MG63 (cell line): ENCODE measurements around the gene RAPGEF2. TPM values are rescaled to one million over a fixed set of nuclear protein-coding genes. Genes with fewer than 3 reads are reported as not detected.

Experiments
- DNase-seq: peaks from one replicate; pipeline ENCODE4 v3.0.0-alpha.2; 2020
- H3K27me3 ChIP-seq: fragments of 250-450 bp; sonication (Bioruptor Pico); 2 replicates; pipeline ENCODE4 v1.5.1; 2020; ENCODE audit warnings: mild to moderate bottlenecking, moderate library complexity
- H3K36me3 ChIP-seq: fragments of 250-450 bp; sonication (Bioruptor Pico); 2 replicates; pipeline ENCODE4 v1.5.1; 2020; ENCODE audit warnings: mild to moderate bottlenecking, moderate library complexity
- H3K4me3 ChIP-seq: fragments of 250-450 bp; sonication (Bioruptor Pico); 2 replicates; pipeline ENCODE4 v1.5.1; 2020; ENCODE audit warnings: mild to moderate bottlenecking, moderate library complexity
- H3K9me3 ChIP-seq: fragments of 250-450 bp; sonication (Bioruptor Pico); 2 replicates; pipeline ENCODE4 v1.5.1; 2020; ENCODE audit warnings: mild to moderate bottlenecking, moderate library complexity
- total RNA-seq: library from RNA; depleted of rRNA; stranded (reverse); fragments of >200 nt; shearing (Covaris generic); gene quantifications from 2 replicates; pipeline ENCODE4 v1.2.3, GENCODE V29; 2014; ENCODE audit warnings: low replicate concordance

RAPGEF2 gene
- total RNA-seq, 1 experiment from 2014 or later, result 13.8 TPM

DNA sequence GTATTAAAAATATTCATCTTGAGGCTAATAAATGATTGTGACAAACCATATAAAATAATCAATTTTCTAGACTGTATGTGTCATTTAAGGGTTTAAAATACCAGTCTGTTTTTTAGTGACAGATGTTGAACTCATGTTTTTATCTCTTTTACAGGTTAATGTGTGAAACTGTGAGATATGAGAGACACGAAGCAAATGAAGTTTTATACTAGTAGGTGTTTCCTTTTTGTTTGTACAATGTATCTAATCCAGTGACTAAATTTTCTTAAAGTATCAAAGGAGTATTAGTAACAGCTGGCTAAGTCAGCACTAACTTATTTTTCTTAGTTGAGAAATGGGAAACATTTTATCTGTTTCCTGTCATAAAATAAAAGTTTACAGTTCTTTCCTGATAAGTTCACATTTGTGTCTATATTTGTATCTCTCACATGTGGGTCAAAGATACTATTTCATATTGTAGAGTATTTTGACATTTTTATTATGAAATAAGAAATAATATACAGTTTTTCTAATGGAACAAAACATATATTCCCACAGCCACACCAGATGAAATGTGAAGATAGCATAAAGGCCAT is 90.3 kb downstream of the RAPGEF2 start:
- H3K4me3 ChIP-seq, result no peak overlapping the region
- H3K36me3 ChIP-seq, result no peaks in the 10 kb centered on the region
- H3K27me3 ChIP-seq, result no peaks in the 10 kb centered on the region
- H3K9me3 ChIP-seq, result no peaks in the 10 kb centered on the region
- DNase-seq, result no peak

DNA sequence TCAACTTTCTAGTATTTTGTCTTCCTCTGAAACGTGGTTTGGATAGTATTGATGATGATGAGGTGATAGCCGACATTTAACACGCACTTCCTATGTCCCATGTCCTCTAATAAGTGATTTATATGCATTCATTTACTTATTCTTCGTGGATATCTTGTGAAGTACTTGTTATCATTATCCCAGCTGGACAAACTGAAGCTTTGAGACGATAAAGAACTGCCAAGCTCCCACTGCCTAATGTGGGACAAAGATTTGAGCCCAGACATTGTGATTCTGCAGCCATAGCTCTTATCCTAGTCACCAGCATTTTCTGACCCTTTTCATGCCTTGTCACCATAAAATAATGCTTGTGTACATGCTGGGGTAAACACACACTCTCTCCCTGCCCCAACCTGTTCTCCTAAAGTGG is 92.5 kb downstream of the RAPGEF2 start:
- H3K36me3 ChIP-seq, result no peaks in the 10 kb centered on the region
- no peak for DNase-seq
- H3K27me3 ChIP-seq, result no peaks in the 10 kb centered on the region
- H3K4me3 ChIP-seq, result no peak overlapping the region
- no peaks in the 10 kb centered on the region for H3K9me3 ChIP-seq

DNA sequence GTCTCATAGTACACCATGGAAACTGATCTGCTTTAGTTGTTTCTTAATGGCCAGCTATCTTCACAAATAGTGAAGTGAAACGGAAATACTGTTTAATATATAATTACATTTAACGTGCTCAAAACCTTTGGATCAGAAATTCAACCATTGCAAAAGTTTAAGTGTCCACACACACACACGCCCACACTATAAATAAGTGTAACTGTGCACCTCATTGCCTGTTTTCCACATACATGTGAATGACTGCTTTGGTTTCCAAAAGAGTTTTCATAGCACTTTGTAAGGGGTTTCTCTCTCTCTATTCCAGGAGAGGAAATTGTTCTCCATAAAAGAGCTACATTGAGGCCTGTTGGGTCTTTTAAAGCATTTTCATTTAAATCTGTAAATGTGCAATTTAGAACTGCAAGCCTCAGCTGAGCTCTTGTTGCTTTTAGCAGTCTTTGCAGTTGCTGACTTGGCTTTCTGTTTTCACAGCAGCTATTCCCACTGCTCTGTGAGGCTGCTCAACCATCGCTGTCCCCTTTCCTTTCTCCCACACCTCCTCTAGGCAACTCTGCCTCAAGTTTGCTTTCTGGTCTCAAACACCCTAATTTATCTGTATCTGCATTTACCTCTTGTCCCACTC is 94.5 kb downstream of the RAPGEF2 start:
- no peak for DNase-seq
- H3K9me3 ChIP-seq, result no peaks in the 10 kb centered on the region
- H3K36me3 ChIP-seq, result no peaks in the 10 kb centered on the region
- no peak overlapping the region for H3K4me3 ChIP-seq
- H3K27me3 ChIP-seq, result no peaks in the 10 kb centered on the region

DNA sequence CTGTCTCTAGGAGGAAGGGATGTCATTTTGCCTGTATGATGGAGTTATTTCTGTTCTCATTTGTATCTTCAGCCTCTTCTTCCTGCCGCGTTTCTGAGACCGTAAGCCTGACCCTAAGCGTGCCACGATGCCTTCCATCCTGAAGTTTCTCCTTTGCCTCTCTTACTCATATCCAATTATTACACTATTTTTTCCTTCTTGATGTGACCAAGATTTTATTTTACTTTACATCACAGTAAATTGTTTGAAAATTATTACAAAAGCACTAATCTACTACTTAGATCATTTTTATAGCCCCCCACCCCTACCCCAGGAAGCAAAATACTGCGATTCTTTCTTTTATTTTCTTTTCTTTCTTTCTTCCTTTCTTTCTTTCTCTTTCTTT is 95.0 kb downstream of the RAPGEF2 start:
- Histone ChIP-seq H3K36me3 (no peaks in the 10 kb centered on the region), H3K9me3 (no peaks in the 10 kb centered on the region), H3K4me3 (no peak overlapping the region), H3K27me3 (no peaks in the 10 kb centered on the region)
- DNase-seq, result no peak

DNA sequence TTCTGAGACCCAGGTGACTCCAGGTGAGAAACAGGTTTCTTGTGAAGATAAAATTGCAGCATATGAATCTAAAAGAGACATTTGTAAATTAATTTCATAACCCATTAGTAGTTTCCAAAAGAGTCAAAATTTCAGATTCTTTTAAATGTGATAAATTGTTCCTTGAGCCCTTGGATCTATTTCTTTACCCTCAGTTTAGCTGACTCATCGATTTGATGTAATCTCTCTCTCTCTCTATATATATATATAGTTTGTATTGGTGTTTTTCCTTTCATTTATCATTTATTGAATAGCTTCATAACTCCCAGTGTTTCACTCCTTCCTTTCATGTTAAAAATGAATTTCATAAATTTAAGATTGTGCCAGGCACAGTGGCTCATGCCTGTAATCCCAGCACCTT is 96.9 kb downstream of the RAPGEF2 start:
- Histone ChIP-seq H3K27me3 (no peaks in the 10 kb centered on the region), H3K36me3 (no peaks in the 10 kb centered on the region), H3K4me3 (no peak overlapping the region), H3K9me3 (no peaks in the 10 kb centered on the region)
- DNase-seq, result no peak

DNA sequence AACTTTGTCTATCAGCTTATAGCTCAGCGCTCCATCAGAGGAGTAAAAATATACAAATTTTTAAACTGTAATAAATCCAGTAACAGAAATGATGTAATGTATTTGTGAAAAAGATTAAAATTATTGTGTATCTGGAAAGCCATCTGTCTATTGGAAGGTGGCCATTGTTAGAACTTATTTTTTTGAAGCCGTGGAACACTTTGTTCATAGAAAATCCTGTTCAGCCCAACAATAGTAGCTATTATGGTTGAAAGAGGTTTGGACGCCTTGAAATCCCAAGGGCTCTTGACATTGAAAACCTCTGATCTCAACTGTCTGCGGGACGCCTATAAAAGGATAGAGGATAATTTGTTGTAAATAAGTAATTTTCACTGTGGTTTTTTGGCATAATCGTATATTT is 98.3 kb downstream of the RAPGEF2 start:
- Histone ChIP-seq H3K27me3 (no peaks in the 10 kb centered on the region), H3K36me3 (no peaks in the 10 kb centered on the region), H3K4me3 (no peak overlapping the region)

DNA sequence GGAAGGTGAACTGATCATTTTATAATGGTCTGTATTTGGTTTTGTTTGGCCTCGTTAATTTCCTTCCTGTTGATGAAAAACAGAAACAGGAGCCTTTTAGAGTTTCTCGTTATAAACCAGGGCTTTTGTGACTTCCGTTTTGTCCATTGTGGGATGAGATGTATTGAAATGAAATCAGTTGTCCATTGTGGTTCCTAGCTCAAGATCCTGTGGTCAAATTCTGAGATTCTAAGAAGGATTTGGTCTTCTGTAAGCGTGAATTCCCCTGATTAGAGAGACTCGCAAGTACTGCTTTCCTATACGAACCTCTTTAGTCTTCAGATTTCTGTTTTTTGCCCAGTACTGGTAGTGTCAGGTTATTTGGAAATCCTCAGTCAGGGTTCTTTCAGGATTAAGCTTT is 101.7 kb downstream of the RAPGEF2 start:
- no peak for DNase-seq
- H3K27me3 ChIP-seq, result no peaks in the 10 kb centered on the region
- H3K9me3 ChIP-seq, result no peaks in the 10 kb centered on the region
- H3K4me3 ChIP-seq, result no peak overlapping the region
- no peaks in the 10 kb centered on the region for H3K36me3 ChIP-seq

More for the DNA sequence above, 98.3 kb downstream of the RAPGEF2 start:
- H3K9me3 ChIP-seq, result no peaks in the 10 kb centered on the region
- DNase-seq, result no peak

DNA sequence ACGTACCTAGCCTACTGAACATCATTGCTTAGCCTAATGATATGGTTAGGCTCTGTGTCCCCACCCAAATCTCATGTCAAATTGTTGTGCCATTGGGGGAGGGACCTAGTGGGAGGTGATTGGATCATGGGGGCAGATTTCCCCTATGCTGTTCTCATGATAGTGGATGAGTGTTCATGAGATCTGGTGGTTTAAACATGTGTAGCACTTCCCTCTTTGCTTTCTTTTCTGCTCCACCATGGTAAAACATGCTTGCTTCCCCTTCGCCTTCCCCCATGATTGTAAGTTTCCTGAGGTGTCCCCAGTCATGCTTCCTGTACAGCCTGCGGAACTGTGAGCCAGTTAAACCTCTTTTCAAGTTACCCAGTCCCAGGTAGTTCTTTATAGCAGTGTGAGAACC is 102.6 kb downstream of the RAPGEF2 start:
- no peak overlapping the region for H3K4me3 ChIP-seq
- no peak for DNase-seq
- no peaks in the 10 kb centered on the region for H3K9me3 ChIP-seq
- no peaks in the 10 kb centered on the region for H3K36me3 ChIP-seq
- no peaks in the 10 kb centered on the region for H3K27me3 ChIP-seq

DNA sequence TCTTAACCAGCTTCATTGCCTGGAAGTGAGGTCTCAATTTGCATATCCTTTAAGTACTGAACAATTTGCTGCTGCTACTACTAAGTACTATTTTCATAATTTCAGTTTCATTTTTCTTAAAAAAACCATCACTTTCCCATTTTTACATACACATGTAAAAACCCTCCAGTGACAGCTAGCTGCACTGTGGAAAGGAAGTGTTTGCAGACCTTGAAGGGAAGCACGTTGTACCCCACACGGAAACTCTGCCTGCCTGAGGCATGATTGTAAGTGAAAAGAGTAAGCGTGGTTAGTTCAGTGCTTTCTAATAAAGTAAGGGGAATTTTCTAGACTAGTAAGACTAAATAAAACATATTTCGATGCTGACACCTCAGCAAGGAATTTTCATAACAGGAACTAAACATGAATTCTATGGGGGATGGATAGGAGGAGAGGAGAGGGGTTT is 103.6 kb downstream of the RAPGEF2 start:
- Histone ChIP-seq H3K27me3 (no peaks in the 10 kb centered on the region), H3K9me3 (no peaks in the 10 kb centered on the region), H3K36me3 (no peaks in the 10 kb centered on the region), H3K4me3 (no peak overlapping the region)
- no peak for DNase-seq

DNA sequence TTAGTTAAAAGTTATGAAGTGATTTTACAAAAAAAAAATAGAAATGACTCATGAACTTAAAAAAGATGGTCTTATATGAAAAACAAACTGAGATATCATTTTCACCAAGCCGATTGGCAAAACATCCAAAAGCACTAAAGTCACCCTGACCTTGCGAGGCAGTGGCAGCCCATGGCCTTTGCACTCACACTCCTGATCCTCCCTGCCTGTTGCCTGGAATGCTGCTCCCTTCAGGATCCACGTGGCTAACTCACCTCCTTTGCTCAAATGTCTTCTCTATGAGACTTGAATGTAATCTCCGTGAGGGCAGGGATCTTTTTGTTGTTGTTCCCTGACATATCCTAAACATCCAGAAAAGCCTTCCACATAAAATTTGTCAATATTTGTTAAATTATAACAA is 106.4 kb downstream of the RAPGEF2 start:
- H3K9me3 ChIP-seq, result no peaks in the 10 kb centered on the region
- no peak for DNase-seq
- no peak overlapping the region for H3K4me3 ChIP-seq

DNA sequence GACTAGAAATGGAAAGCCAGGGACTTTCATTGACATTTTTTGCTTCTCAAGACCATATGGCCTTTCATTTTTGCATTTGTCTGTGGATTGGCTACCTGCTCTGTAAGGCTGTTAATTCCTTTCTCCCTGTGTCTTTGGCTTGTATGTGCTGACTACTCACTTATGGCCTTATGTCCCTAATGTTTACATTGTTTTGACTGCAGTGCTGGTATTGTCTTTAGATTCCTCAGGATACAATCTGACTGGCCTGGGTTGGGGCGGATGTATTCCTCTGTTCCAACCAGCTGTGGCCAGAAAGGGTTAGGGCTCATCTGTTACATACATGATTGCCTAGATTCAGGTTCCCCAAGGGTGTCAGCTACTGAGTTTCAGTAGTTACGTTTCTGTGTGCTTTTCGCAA is 108.1 kb downstream of the RAPGEF2 start:
- Histone ChIP-seq H3K9me3 (no peaks in the 10 kb centered on the region), H3K4me3 (no peak overlapping the region), H3K27me3 (no peaks in the 10 kb centered on the region), H3K36me3 (no peaks in the 10 kb centered on the region)
- no peak for DNase-seq

More for the DNA sequence above, 106.4 kb downstream of the RAPGEF2 start:
- Histone ChIP-seq H3K36me3 (no peaks in the 10 kb centered on the region), H3K27me3 (no peaks in the 10 kb centered on the region)

DNA sequence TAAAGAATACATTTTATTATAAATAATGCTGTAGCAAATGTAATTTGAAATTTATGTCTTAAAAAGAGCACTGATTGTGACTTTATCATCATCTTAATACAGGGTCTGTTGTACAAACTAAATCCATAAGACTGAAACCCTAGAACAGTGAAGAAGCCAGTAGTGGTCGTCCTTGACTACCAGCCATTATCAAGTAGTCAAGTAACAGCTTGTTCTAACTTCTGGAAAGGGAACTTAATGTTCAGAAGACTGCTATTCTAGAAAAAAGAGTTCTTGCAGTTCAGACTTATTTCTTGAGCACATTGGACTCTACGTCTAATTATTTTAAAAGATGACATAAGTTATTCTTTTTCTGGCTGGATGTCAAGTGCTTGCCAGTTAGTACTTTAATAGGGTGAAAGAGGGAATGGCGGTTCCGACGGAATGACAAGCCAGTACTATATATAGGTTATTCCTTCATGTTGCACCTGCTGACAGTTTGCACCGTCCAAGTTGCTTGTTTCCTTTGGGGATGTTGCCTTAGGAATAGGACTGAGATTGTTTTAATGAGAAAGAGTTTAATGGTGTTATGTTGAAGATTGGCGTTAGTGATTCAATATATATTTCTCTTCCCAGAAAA is 109.9 kb downstream of the RAPGEF2 start:
- Histone ChIP-seq H3K4me3 (no peak overlapping the region), H3K36me3 (no peaks in the 10 kb centered on the region), H3K9me3 (no peaks in the 10 kb centered on the region), H3K27me3 (no peaks in the 10 kb centered on the region)
- no peak for DNase-seq

DNA sequence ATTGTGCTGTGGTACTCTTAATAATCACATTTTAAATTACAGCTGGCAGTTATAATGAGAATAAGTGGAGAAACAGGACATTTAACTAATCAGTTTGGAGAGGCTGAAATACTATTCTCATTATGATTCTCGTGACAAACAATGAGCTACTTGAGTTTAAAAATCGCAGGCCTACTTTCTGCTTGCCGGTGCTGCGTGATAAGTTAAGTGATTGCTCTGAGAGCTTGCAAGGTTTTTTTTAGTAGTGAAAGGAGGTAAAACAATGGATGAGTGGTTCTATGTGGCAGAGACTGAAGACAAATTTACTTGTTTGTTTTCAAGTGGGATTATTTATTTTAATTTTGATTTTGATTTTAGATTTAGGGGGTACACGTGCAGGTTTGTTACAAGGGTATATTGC is 114.0 kb downstream of the RAPGEF2 start:
- Histone ChIP-seq H3K9me3 (no peaks in the 10 kb centered on the region), H3K36me3 (no peaks in the 10 kb centered on the region), H3K27me3 (no peaks in the 10 kb centered on the region), H3K4me3 (no peak overlapping the region)
- no peak for DNase-seq

DNA sequence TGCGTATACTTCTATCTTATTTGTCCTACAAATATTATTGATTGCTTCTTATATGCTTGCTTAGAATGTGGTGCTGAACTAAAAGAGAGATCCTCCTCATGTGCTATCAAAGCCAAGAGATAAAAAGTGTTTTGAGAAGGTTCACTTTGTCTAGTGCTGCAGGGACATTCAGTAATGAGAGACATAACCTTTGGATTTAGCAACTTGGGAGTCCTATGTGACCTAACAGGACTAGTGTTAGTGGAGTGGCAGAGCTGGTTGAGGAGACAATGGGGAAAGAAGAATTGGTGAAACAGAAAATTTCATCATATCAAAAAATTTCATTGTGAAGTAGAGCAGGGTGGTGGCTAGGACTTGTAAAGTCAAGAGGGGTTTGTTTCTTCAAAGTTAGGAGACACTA is 117.0 kb downstream of the RAPGEF2 start:
- H3K9me3 ChIP-seq, result no peaks in the 10 kb centered on the region
- H3K4me3 ChIP-seq, result no peak overlapping the region
- DNase-seq, result no peak
- H3K27me3 ChIP-seq, result no peaks in the 10 kb centered on the region
- no peaks in the 10 kb centered on the region for H3K36me3 ChIP-seq

DNA sequence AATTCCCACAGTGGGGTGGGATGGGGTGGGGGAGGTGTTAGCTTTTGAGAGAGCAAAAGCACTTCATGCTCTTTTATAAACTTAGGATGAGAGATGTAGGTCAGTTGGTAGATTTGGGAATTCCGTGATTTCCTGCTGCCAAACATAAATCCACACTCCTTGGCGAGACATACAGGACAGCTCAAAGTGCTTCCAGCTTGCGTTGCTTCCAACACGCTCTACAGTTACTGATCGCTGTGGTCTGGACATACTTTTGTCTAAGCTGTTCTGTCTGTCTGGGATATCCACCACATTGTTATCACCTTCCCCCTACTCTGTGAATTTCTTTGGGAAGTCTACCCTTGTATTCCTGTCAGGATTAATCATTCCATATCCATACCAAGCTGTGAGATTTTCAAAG is 117.5 kb downstream of the RAPGEF2 start:
- Histone ChIP-seq H3K9me3 (no peaks in the 10 kb centered on the region), H3K27me3 (no peaks in the 10 kb centered on the region), H3K36me3 (no peaks in the 10 kb centered on the region), H3K4me3 (no peak overlapping the region)
- no peak for DNase-seq

DNA sequence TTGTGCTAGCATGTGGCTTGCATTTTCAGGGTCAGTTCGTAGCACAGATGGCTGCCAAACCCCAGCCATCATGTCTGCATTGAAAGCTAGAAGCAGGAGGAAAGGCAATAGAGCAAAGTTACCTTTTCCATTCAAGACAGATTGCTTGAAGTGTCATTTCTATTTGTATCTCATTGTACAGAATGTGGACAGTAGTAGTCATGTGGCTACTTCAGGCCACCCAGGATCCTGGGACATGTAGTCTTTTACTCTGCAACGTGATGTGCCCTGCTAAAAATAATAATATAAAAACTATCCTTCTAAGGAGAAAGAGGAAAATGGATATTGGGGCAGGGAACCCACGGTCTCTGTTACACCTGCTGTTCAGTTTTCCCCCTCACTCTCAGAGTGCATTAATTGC is 118.4 kb downstream of the RAPGEF2 start:
- Histone ChIP-seq H3K36me3 (no peaks in the 10 kb centered on the region), H3K27me3 (no peaks in the 10 kb centered on the region), H3K9me3 (no peaks in the 10 kb centered on the region; the same call in 1 of the 2 replicates), H3K4me3 (no peak overlapping the region)
- DNase-seq, result no peak

DNA sequence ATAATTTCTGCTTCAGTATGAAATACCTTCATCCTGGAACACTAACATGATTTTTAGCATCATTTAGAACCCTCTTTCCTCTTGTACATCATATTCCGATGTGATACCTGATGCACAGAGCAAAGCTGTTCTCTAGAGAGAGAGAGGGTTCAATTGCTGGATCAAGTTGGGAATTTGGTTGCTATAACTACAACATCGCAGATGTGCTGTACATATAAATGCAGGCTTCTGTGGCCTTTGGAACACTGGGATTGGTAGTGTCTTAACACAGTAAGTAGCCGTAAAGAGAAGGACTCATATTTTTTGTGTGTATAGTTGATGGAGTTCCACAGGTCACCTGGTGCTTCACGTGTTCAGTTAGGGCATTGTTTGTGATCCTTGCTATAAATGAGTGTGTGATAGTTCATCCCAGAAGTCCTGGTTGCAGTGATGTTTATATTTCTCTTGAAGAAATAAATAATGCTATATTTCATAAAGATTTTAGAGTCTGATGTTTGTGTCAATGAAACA is 119.2 kb downstream of the RAPGEF2 start:
- Histone ChIP-seq H3K9me3 (no peaks in the 10 kb centered on the region; the same call in 1 of the 2 replicates), H3K27me3 (no peaks in the 10 kb centered on the region), H3K4me3 (no peak overlapping the region), H3K36me3 (no peaks in the 10 kb centered on the region)
- DNase-seq, result no peak

DNA sequence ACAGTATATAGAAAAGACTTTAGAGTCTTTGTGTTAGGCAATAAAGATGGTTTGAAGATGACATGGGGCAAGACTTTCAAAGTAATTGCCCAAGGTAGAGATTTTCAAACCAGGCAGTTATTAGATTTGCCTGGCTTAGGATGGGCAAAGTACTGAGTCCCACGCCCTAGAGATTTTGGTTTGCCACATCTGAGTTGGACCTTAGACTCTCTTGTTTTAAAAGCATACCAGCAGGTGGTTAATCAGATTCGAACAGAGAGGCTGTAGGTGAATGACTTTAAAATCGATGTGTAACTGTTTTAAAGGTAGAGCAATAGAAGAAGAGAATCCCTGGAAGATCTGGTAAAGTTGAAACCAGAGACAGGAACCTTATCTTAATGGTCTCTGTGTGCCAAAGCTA is 121.5 kb downstream of the RAPGEF2 start:
- H3K4me3 ChIP-seq, result no peak overlapping the region
- no peaks in the 10 kb centered on the region; the same call in 1 of the 2 replicates for H3K9me3 ChIP-seq
- H3K36me3 ChIP-seq, result no peaks in the 10 kb centered on the region
- DNase-seq, result no peak
- H3K27me3 ChIP-seq, result no peaks in the 10 kb centered on the region
